SIG-M5 treated with dmso at 0.1 percent for 504 hours (cell line): ENCODE data around the gene SEC24A.
"Not testable (repeated sequence)": the region's sequence is repeated elsewhere in the genome, so short reads cannot be mapped to it uniquely, and the experiment has no call there.

Source experiments
- DNase-seq: peaks from one replicate; lab custom pipeline; 2025; ENCODE audit not compliant: unreplicated experiment; lab: John Stamatoyannopoulos, UW

Gene SEC24A

DNA sequence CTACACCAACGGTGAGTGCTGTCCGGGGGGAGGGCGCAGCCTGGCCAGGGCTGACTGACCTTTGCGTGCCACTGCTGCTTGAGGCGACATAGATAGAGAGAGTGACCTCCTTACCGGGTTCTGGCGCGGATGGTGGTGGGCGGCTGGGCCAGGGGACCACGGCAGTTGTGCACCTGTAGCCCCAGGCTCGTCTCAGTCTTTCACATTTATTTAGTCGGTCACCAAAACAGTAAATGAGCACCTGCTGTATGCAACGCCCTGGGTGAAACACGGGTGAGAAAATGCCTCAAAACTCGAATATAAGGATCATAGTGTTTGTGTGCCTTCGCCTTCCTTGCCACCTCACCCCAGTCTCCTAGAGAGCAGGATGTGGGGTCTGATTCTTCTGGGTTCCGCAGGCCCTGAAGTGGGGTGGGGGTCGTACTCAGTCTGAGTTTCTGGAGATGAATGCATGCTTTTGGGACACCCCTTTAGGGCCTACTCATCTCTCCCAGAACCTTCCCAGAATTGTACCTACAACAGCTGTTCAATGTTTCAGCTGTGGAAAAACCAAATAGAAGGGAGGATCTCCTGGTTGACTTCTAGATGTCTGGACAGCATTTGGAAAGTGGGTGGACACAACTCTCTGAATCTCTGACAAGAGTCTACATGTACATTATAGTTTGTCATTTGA lies 714 bp downstream of the SEC24A start:
- DNase-seq = no peak

GRCh38 chr5:134650660-134651059 lies 2.1 kb downstream of the SEC24A start:
- not testable (repeated sequence) for DNase-seq

DNA sequence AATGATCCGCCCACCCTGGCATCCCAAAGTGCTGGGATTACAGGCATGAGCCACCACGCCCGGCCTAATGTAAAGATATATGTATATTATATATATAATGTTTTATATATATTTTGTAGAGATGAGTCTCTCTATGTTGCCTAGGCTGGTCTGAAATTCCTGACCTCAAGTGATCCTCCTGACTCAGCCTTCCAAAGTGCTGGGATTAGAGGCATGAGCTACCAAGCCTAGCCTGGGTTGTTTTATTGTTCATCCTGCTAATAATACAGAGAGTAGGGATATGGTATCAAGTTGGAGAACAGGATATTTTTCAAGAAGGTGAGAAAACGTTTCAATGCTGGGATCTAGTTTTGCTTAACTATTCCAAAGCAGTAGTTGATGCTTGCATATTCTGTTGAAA lies 2.9 kb downstream of the SEC24A start:
- DNase-seq = no peak

- DNase-seq = no peak
These were observed 8.1 kb downstream of the SEC24A start for GRCh38 chr5:134656690-134657089.

DNA sequence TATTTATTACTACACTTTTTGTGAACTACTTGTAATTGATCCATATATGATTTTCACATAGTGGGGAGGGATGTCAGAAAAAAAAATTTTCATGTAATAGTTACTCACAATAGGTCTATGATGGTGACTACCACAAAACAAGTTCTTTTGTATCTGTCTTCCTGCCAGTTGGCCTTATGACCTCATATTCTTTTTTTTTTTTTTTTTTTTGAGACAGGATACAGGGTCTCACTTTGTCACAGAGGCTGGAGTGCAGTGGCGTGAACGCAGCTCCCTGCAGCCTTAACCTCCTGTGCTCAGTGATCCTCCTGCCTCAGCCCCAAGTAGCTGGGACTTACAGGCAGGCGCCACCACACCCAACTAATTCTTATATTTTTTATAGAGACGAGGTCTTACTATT lies 10.9 kb downstream of the SEC24A start:
- no peak for DNase-seq

- DNase-seq = no peak
These were observed 11.3 kb downstream of the SEC24A start for GRCh38 chr5:134659922-134660321.

DNA sequence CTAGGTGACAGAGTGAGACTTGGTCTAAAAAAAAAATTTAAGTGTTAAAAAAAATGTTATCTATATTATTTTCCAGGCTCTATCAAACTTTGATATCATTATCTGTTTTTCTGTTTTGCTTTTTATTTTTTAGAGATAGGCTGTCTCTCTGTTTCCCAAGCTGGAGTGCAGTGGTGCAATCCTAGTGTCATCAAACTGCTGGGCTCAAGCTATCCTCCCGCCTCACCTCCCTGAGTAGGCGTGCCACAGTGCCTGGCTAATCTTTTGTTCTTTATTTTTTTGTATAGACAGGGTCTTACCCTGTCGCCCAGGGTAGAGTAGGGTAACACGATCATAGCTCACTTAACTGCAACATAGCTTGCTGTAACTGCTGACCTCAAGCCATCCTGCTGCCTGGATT lies 14.4 kb downstream of the SEC24A start:
- no peak for DNase-seq

GRCh38 chr5:134664448-134664847 lies 15.9 kb downstream of the SEC24A start:
- no peak for DNase-seq

DNA sequence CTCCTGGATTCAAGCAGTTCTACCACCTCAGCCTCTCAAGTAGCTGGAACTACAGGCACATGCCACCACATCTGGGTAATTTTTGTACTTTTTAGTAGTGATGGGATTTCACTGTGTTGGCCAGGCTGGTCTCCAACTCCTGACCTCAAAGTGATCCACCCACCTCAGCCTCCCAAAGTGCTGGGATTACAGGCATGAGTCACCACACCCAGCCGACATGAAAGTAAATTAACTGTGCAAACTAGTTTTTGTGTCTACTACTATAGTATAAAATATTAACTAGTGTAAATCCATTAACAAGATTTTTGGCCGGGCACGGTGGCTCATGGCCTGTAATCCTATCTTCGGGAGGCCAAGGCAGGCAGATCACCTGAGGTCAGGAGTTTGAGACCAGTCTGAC lies 25.0 kb downstream of the SEC24A start:
- DNase-seq = not testable (repeated sequence)

- not testable (repeated sequence) for DNase-seq
These were observed 28.8 kb downstream of the SEC24A start for GRCh38 chr5:134677357-134677756.

DNA sequence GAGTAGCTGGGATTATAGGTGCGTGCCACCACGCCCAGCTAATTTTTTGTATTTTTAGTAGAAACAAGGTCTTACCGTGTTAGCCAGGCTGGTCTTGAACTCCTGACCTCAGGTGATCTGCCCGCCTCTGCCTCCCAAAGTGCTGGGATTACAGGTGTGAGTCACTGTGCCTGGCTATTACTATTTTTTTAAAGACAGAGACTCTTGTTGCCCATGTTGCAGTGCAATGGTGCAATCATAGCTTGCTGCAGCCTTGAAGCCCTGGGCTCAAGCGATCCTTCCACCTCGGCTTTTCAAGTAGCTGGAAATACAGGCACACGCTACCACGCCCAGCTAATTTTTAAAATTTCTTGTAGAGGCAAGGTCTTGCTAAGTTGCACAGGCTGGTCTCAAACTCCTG lies 41.6 kb downstream of the SEC24A start:
- DNase-seq = not testable (repeated sequence)

- DNase-seq = no peak
These were observed 44.1 kb downstream of the SEC24A start for GRCh38 chr5:134692722-134693121.

DNA sequence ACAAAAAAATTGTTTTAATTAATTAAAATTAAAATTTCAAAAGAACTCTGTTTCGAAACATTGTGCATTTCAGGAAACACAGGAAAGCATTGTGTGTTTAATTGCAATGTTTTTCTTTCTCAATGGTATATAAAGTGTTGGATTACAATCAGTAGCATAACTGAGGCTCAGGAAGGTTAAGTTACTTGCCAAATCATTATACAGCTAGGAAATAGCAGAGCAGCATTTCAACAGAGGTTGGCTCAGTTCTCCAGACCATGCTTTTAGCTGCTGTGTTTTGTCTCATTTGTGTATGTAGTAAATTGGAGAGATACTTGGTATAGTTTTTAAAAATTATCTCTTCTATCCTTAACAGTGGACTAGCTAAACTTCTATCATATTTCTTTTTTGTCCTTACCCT lies 59.7 kb downstream of the SEC24A start:
- no peak for DNase-seq

- no peak for DNase-seq
These were observed 65.5 kb downstream of the SEC24A start for GRCh38 chr5:134714120-134714519.

GRCh38 chr5:134714541-134714940 lies 66.0 kb downstream of the SEC24A start:
- DNase-seq = no peak

GRCh38 chr5:134715466-134715865 lies 66.9 kb downstream of the SEC24A start:
- DNase-seq = not testable (repeated sequence)

DNA sequence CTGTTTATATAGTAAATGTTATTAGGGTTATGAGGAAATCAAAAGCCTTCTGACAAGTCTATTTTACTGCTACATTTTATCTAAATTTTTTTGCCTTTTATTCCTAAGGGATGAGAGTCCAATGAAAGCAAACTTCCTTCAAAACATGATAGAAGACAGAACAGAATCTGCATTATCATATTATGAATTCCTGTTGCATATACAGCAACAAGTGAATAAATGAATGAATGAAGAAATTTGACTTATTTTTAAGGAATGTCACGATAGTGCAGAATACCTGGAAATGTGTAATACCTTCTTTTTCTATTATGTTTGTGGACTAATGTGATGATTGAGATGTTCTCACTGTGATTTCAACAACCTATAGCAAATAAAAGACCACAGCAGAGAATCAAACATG lies 76.3 kb downstream of the SEC24A start:
- DNase-seq = no peak

GRCh38 chr5:134732819-134733218 lies 84.2 kb downstream of the SEC24A start:
- peak; percentile 28 for DNase-seq

- no peak for DNase-seq
These were observed 86.7 kb downstream of the SEC24A start for GRCh38 chr5:134735243-134735642.

- DNase-seq = peak; percentile 36
These were observed 87.7 kb downstream of the SEC24A start for GRCh38 chr5:134736173-134736812.

- DNase-seq = peak; percentile 96
These were observed 89.8 kb downstream of the SEC24A start, which contains the start of gene CAMLG for GRCh38 chr5:134738133-134738962. TSS of gene CAMLG (plus strand) at chr5:134738548. CDS start at chr5:134738621, 73 bp downstream.
